IPS DF 6.9 (cell line): ENCODE measurements around the gene GLE1.

Experiments used
- DNase-seq: peaks from one replicate; pipeline ENCODE4 v3.0.0-alpha.2; 2013; ENCODE audit warnings: low read depth, low spot score
- H3K27ac ChIP-seq: one replicate; pipeline ENCODE4 v1.5.1; 2013; ENCODE audit warnings: low read length, control low read depth
- H3K27me3 ChIP-seq: 2 replicates; pipeline ENCODE4 v1.6.1; 2013; ENCODE audit warnings: mild to moderate bottlenecking, low read length; ENCODE audit not compliant: control insufficient read depth, insufficient read depth
- H3K36me3 ChIP-seq: 2 replicates; pipeline ENCODE4 v1.6.1; 2013; ENCODE audit warnings: low read length; ENCODE audit not compliant: control insufficient read depth, insufficient read depth
- H3K4me1 ChIP-seq: 2 replicates; pipeline ENCODE4 v1.6.1; 2013; ENCODE audit warnings: low read length; ENCODE audit not compliant: control insufficient read depth, insufficient read depth
- H3K4me3 ChIP-seq: 2 replicates; pipeline ENCODE4 v1.5.1; 2013; ENCODE audit warnings: mild to moderate bottlenecking, low read length
- H3K9me3 ChIP-seq: 2 replicates; pipeline ENCODE4 v1.6.1; 2013; ENCODE audit warnings: low read length, inconsistent platforms; ENCODE audit not compliant: control insufficient read depth, insufficient read depth
- WGBS: extraction: QIAGEN DNeasy Blood & Tissue Kit; methylation state at CpG from one replicate; pipeline ENCODE4 v1.1.7; 2013; ENCODE audit warnings: mixed read lengths, missing lambda C conversion rate; ENCODE audit not compliant: insufficient read length, insufficient coverage; 5-methylcytosine and 5-hydroxymethylcytosine counted together

Gene GLE1

GRCh38 chr9:128550770-128551656 lies 46.5 kb downstream of the GLE1 start:
- no peak overlapping the region for H3K27ac ChIP-seq
- H3K4me1 ChIP-seq: peaks cover 9% of the 10 kb centered on the region
- DNase-seq: no peak
- WGBS: no CpG with 5 or more reads among the region's 11 CpGs
- no peaks in the 10 kb centered on the region for H3K27me3 ChIP-seq
- H3K4me3 ChIP-seq: no peak overlapping the region; the same call in 1 of the 2 replicates
- no peaks in the 10 kb centered on the region for H3K9me3 ChIP-seq
- H3K36me3 ChIP-seq: no peaks in the 10 kb centered on the region

GRCh38 chr9:128551657-128552152 lies 47.2 kb downstream of the GLE1 start:
- Histone ChIP-seq H3K4me3 (peak overlapping the region; percentile 60; the same call in 1 of the 2 replicates), H3K9me3 (no peaks in the 10 kb centered on the region), H3K4me1 (peaks cover 9% of the 10 kb centered on the region), H3K36me3 (no peaks in the 10 kb centered on the region), H3K27ac (no peak overlapping the region), H3K27me3 (no peaks in the 10 kb centered on the region)
- WGBS: no CpG with 5 or more reads among the region's 22 CpGs
- no peak for DNase-seq

- Histone ChIP-seq H3K4me1 (peaks cover 9% of the 10 kb centered on the region), H3K27ac (no peak within 1 kb of the TSS), H3K36me3 (no peaks in the 10 kb centered on the region), H3K27me3 (no peaks in the 10 kb centered on the region), H3K9me3 (no peaks in the 10 kb centered on the region), H3K4me3 (peak within 1 kb of the TSS; percentile 91)
- no CpG with 5 or more reads among the region's 81 CpGs for WGBS
- DNase-seq: peak; percentile 67
Measured at GRCh38 chr9:128552153-128552743, 47.7 kb downstream of the GLE1 start, which contains the start of gene SPTAN1. Gene SPTAN1, plus strand, starts transcription at chr9:128552587. Its CDS starts 14,154 bp downstream, at chr9:128566741.

- WGBS: no CpG with 5 or more reads among the region's 59 CpGs
- Histone ChIP-seq H3K27ac (no peak overlapping the region), H3K27me3 (no peaks in the 10 kb centered on the region), H3K9me3 (no peaks in the 10 kb centered on the region), H3K36me3 (no peaks in the 10 kb centered on the region), H3K4me1 (peaks cover 9% of the 10 kb centered on the region), H3K4me3 (peak overlapping the region; percentile 91)
- no peak for DNase-seq
Measured at GRCh38 chr9:128552744-128553440, 48.4 kb downstream of the GLE1 start.

- Histone ChIP-seq H3K9me3 (no peaks in the 10 kb centered on the region), H3K36me3 (no peaks in the 10 kb centered on the region), H3K4me3 (no peak overlapping the region), H3K27me3 (no peaks in the 10 kb centered on the region), H3K27ac (no peak overlapping the region), H3K4me1 (peaks cover 9% of the 10 kb centered on the region)
- no CpG with 5 or more reads among the region's 6 CpGs for WGBS
- DNase-seq: no peak
Measured at GRCh38 chr9:128553728-128554127, 49.2 kb downstream of the GLE1 start.

GRCh38 chr9:128554155-128554862 lies 49.8 kb downstream of the GLE1 start:
- no peaks in the 10 kb centered on the region for H3K9me3 ChIP-seq
- no peaks in the 10 kb centered on the region for H3K36me3 ChIP-seq
- no CpG with 5 or more reads among the region's 5 CpGs for WGBS
- H3K4me1 ChIP-seq: peaks cover 9% of the 10 kb centered on the region
- H3K27me3 ChIP-seq: no peaks in the 10 kb centered on the region
- no peak overlapping the region; the same call in 1 of the 2 replicates for H3K4me3 ChIP-seq
- DNase-seq: peak; percentile 50
- H3K27ac ChIP-seq: no peak overlapping the region

- DNase-seq: no peak
- no CpG with 5 or more reads among the region's 9 CpGs for WGBS
- Histone ChIP-seq H3K36me3 (no peaks in the 10 kb centered on the region), H3K27me3 (no peaks in the 10 kb centered on the region), H3K4me1 (peaks cover 9% of the 10 kb centered on the region), H3K9me3 (no peaks in the 10 kb centered on the region), H3K27ac (no peak overlapping the region), H3K4me3 (no peak overlapping the region)
Measured at GRCh38 chr9:128555180-128555721, 50.7 kb downstream of the GLE1 start.

GRCh38 chr9:128556276-128556675 lies 51.8 kb downstream of the GLE1 start:
- Histone ChIP-seq H3K27ac (no peak overlapping the region), H3K36me3 (no peaks in the 10 kb centered on the region), H3K4me1 (peaks cover 9% of the 10 kb centered on the region), H3K9me3 (no peaks in the 10 kb centered on the region), H3K4me3 (no peak overlapping the region), H3K27me3 (no peaks in the 10 kb centered on the region)
- no CpG with 5 or more reads among the region's 2 CpGs for WGBS
- no peak for DNase-seq

- no peak overlapping the region for H3K4me3 ChIP-seq
- H3K9me3 ChIP-seq: no peaks in the 10 kb centered on the region
- no peaks in the 10 kb centered on the region for H3K36me3 ChIP-seq
- H3K4me1 ChIP-seq: peaks cover 9% of the 10 kb centered on the region
- WGBS: no CpG with 5 or more reads among the region's 5 CpGs
- no peak for DNase-seq
- H3K27ac ChIP-seq: no peak overlapping the region
- H3K27me3 ChIP-seq: no peaks in the 10 kb centered on the region
Measured at GRCh38 chr9:128556926-128557634, 52.6 kb downstream of the GLE1 start.
